ENCODE measurements around the gene FOXK2. TPM values are rescaled to one million over a fixed set of nuclear protein-coding genes. Genes with fewer than 3 reads are reported as not detected.

The FOXK2 gene
- total RNA-seq, 1 donor from 2014 or later = 65.3 TPM

- no peak for DNase-seq (ENCODE audit: low spot score)
These were observed 83.0 kb downstream of the FOXK2 start for GRCh38 chr17:82602487-82602886.

GRCh38 chr17:82602986-82603710, 83.6 kb downstream of the FOXK2 start:
- no peak for DNase-seq (ENCODE audit: low spot score)

GRCh38 chr17:82603981-82604448, 84.5 kb downstream of the FOXK2 start:
- DNase-seq (ENCODE audit: low spot score) = no peak

GRCh38 chr17:82604532-82604931, 85.0 kb downstream of the FOXK2 start:
- no peak for DNase-seq (ENCODE audit: low spot score)

- no peak for DNase-seq (ENCODE audit: low spot score)
These were observed 86.5 kb downstream of the FOXK2 start for GRCh38 chr17:82605939-82606600.

- DNase-seq (ENCODE audit: low spot score) = no peak
These were observed 89.3 kb downstream of the FOXK2 start for GRCh38 chr17:82608816-82609215.

GRCh38 chr17:82609655-82610054, 90.1 kb downstream of the FOXK2 start:
- DNase-seq (ENCODE audit: low spot score) = no peak

- no peak for DNase-seq (ENCODE audit: low spot score)
These were observed 91.9 kb downstream of the FOXK2 start for GRCh38 chr17:82611140-82612058.

GRCh38 chr17:82613283-82614094, 94.0 kb downstream of the FOXK2 start:
- no peak for DNase-seq (ENCODE audit: low spot score)

- DNase-seq (ENCODE audit: low spot score) = no peak
These were observed 94.6 kb downstream of the FOXK2 start for GRCh38 chr17:82614095-82614631.

GRCh38 chr17:82615084-82616020, 95.8 kb downstream of the FOXK2 start:
- DNase-seq (ENCODE audit: low spot score) = no peak

GRCh38 chr17:82616021-82616711, 96.6 kb downstream of the FOXK2 start:
- DNase-seq (ENCODE audit: low spot score) = no peak

- DNase-seq (ENCODE audit: low spot score) = no peak
These were observed 99.7 kb downstream of the FOXK2 start for GRCh38 chr17:82619211-82619610.

GRCh38 chr17:82619641-82620040, 100.1 kb downstream of the FOXK2 start:
- DNase-seq (ENCODE audit: low spot score) = no peak

- no peak for DNase-seq (ENCODE audit: low spot score)
These were observed 104.2 kb downstream of the FOXK2 start for GRCh38 chr17:82623707-82624106.

- DNase-seq (ENCODE audit: low spot score) = no peak
These were observed 107.9 kb downstream of the FOXK2 start for GRCh38 chr17:82627405-82627804.

GRCh38 chr17:82629748-82630147, 110.2 kb downstream of the FOXK2 start:
- no peak for DNase-seq (ENCODE audit: low spot score)

- DNase-seq (ENCODE audit: low spot score) = no peak
These were observed 110.7 kb downstream of the FOXK2 start for GRCh38 chr17:82630212-82630611.

GRCh38 chr17:82631544-82631943, 112.0 kb downstream of the FOXK2 start:
- DNase-seq (ENCODE audit: low spot score) = no peak

Data from mesenteric fat pad (tissue), 1 donor.